IMR-90 (cell line): ENCODE measurements around the gene ACP1. TPM values are rescaled to one million over a fixed set of nuclear protein-coding genes. Genes with fewer than 3 reads are reported as not detected.

Experiments used
- ATAC-seq: fragments of 200-7000 bp; cut with Tn5 transposase; 2 replicates; pipeline ENCODE4 v1.9.1; 2020; ENCODE audit warnings: low read depth, mild to moderate bottlenecking, moderate library complexity
- BruUV-seq: library from RNA; stranded (reverse); fragments of 400-500 nt; replicated peaks from 2 replicates; lab custom pipeline; 2021; lab: Mats Ljungman, UMichigan
- CTCF ChIA-PET: fragments of 300-600 bp; formaldehyde crosslinking; extraction: SDS; loops from one replicate; lab custom pipeline; 2021; ENCODE audit warnings: antibody characterized with exemption; lab: Yijun Ruan, JAX
- POLR2A ChIA-PET: fragments of 300-600 bp; sonication (Branson Sonifier 250); formaldehyde crosslinking; loops from one replicate; lab custom pipeline; 2022; ENCODE audit warnings: antibody characterized with exemption; ENCODE audit not compliant: unreplicated experiment; lab: Charles Lee
- DNase-seq: peaks from one replicate; pipeline ENCODE4 v3.0.0; 2013
- H2AFZ ChIP-seq: replicated peaks from 2 replicates; pipeline ENCODE3; 2013; ENCODE audit warnings: low read length, mild to moderate bottlenecking; ENCODE audit not compliant: poor library complexity
- H2AK5ac ChIP-seq: 2 replicates; pipeline ENCODE4 v1.6.1; 2013; ENCODE audit warnings: low read depth, low read length, inconsistent platforms
- H2AK9ac ChIP-seq: replicated peaks from 2 replicates; pipeline ENCODE3; 2013; ENCODE audit warnings: mild to moderate bottlenecking, low read depth, low read length, moderate library complexity; ENCODE audit not compliant: poor library complexity
- H2BK120ac ChIP-seq: 2 replicates; pipeline ENCODE4 v1.6.1; 2013; ENCODE audit warnings: low read depth, low read length, inconsistent platforms
- H2BK15ac ChIP-seq: 3 replicates; pipeline ENCODE4 v1.6.1; 2013; ENCODE audit warnings: low read depth, low read length, inconsistent platforms
- H2BK20ac ChIP-seq: 2 replicates; pipeline ENCODE4 v1.6.1; 2013; ENCODE audit warnings: low read depth, mild to moderate bottlenecking, inconsistent platforms, low read length, moderate library complexity
- H2BK5ac ChIP-seq: 2 replicates; pipeline ENCODE4 v1.6.1; 2013; ENCODE audit warnings: mild to moderate bottlenecking, low read depth, low read length, inconsistent platforms; ENCODE audit not compliant: poor library complexity, severe bottlenecking
- H3K14ac ChIP-seq: replicated peaks from 2 replicates; pipeline ENCODE4 v1.6.1; 2013; ENCODE audit warnings: low read depth, low read length, inconsistent platforms
- H3K18ac ChIP-seq: 2 replicates; pipeline ENCODE4 v1.6.1; 2013; ENCODE audit warnings: low read depth, low read length, control low read depth
- H3K23ac ChIP-seq: 2 replicates; pipeline ENCODE4 v1.6.1; 2013; ENCODE audit warnings: low read depth, low read length, inconsistent platforms
- H3K27ac ChIP-seq: 2 replicates; pipeline ENCODE4 v1.5.1; 2013; ENCODE audit warnings: mild to moderate bottlenecking, control low read depth, low read length; ENCODE audit not compliant: insufficient read depth
- H3K27me3 ChIP-seq: 2 replicates; pipeline ENCODE4 v1.6.1; 2013; ENCODE audit warnings: low read length; ENCODE audit not compliant: control insufficient read depth, insufficient read depth
- H3K36me3 ChIP-seq: 2 replicates; pipeline ENCODE4 v1.6.1; 2013; ENCODE audit warnings: low read length, mixed read lengths; ENCODE audit not compliant: control insufficient read depth, insufficient read depth
- H3K4ac ChIP-seq: 2 replicates; pipeline ENCODE4 v1.6.1; 2013; ENCODE audit warnings: low read depth, low read length, inconsistent platforms
- H3K4me1 ChIP-seq: 2 replicates; pipeline ENCODE4 v1.6.1; 2013; ENCODE audit warnings: low read length, mixed read lengths; ENCODE audit not compliant: control insufficient read depth, insufficient read depth
- H3K4me2 ChIP-seq: 2 replicates; pipeline ENCODE4 v1.6.1; 2013; ENCODE audit warnings: low read depth, mild to moderate bottlenecking, control low read depth, low read length, moderate library complexity
- H3K4me3 ChIP-seq: 2 replicates; pipeline ENCODE4 v1.5.1; 2013; ENCODE audit warnings: low read depth, mild to moderate bottlenecking, control low read depth, low read length, moderate library complexity; ENCODE audit not compliant: insufficient read depth
- H3K56ac ChIP-seq: 2 replicates; pipeline ENCODE4 v1.6.1; 2013; ENCODE audit warnings: low read length, inconsistent platforms; ENCODE audit not compliant: insufficient read depth; ENCODE audit errors: extremely low read depth
- H3K79me1 ChIP-seq, 2 experiments: 2 replicates each; pipeline ENCODE4 v1.6.1; 2013; ENCODE audit warnings: low read length in 2 of 2, inconsistent platforms in 1 of 2, low read depth in 1 of 2
- H3K9ac ChIP-seq: 2 replicates; pipeline ENCODE4 v1.6.1; 2013; ENCODE audit warnings: low read depth, low read length, control low read depth
- H3K9me1 ChIP-seq: 2 replicates; pipeline ENCODE4 v1.6.1; 2013; ENCODE audit warnings: low read length, inconsistent platforms; ENCODE audit not compliant: insufficient read depth
- H3K9me3 ChIP-seq: 2 replicates; pipeline ENCODE4 v1.6.1; 2013; ENCODE audit warnings: low read length; ENCODE audit not compliant: control insufficient read depth, insufficient read depth
- H4K20me1 ChIP-seq: 2 replicates; pipeline ENCODE4 v1.6.1; 2013; ENCODE audit warnings: low read length, inconsistent platforms; ENCODE audit not compliant: insufficient read depth
- H4K5ac ChIP-seq: 2 replicates; pipeline ENCODE4 v1.6.1; 2013; ENCODE audit warnings: mild to moderate bottlenecking, low read depth, low read length, control low read depth
- H4K8ac ChIP-seq, 2 experiments: 2 replicates each; pipeline ENCODE4 v1.6.1; 2013; ENCODE audit warnings: low read depth in 2 of 2, low read length in 2 of 2, control low read depth in 1 of 2, inconsistent platforms in 1 of 2
- H4K91ac ChIP-seq: 2 replicates; pipeline ENCODE4 v1.6.1; 2013; ENCODE audit warnings: low read depth, low read length, inconsistent platforms; ENCODE audit not compliant: insufficient read depth
- CEBPB ChIP-seq: IDR thresholded peaks from 2 replicates; pipeline ENCODE4 v1.6.1; 2012; ENCODE audit warnings: low read depth, low read length, improper control_type of control experiment
- CHD1 ChIP-seq: IDR thresholded peaks from 2 replicates; pipeline ENCODE4 v1.6.1; 2012; ENCODE audit warnings: low read depth, low read length, improper control_type of control experiment
- CTCF ChIP-seq: conservative IDR thresholded peaks from 2 replicates; pipeline ENCODE4 v1.5.1; 2012; ENCODE audit warnings: mild to moderate bottlenecking, low read depth, low read length, improper control_type of control experiment
- FOS ChIP-seq: fragments of 150-350 bp; IDR thresholded peaks from 2 replicates; pipeline ENCODE4 v1.6.1; 2016; ENCODE audit warnings: low read depth, low read length
- MAZ ChIP-seq: IDR thresholded peaks from 2 replicates; pipeline ENCODE4 v1.6.1; 2012; ENCODE audit warnings: low read depth, mild to moderate bottlenecking, low read length, improper control_type of control experiment, moderate library complexity, borderline replicate concordance
- MXI1 ChIP-seq: IDR thresholded peaks from 2 replicates; pipeline ENCODE4 v1.6.1; 2012; ENCODE audit warnings: low read depth, mild to moderate bottlenecking, low read length, moderate library complexity, borderline replicate concordance
- NFE2L2 ChIP-seq: fragments of 150-350 bp; IDR thresholded peaks from 2 replicates; pipeline ENCODE4 v1.6.1; 2016; ENCODE audit warnings: low read depth, mild to moderate bottlenecking, low read length
- RAD21 ChIP-seq: IDR thresholded peaks from 2 replicates; pipeline ENCODE4 v1.6.1; 2012; ENCODE audit warnings: low read length, improper control_type of control experiment
- SMC3 ChIP-seq: fragments of 150-350 bp; IDR thresholded peaks from 2 replicates; pipeline ENCODE4 v1.6.1; 2016; ENCODE audit warnings: low read depth, mild to moderate bottlenecking, antibody characterized with exemption, low read length, moderate library complexity
- USF2 ChIP-seq: fragments of 150-350 bp; IDR thresholded peaks from 2 replicates; pipeline ENCODE4 v1.6.1; 2017; ENCODE audit warnings: mild to moderate bottlenecking, antibody characterized with exemption, low read length, low read depth
- WGBS, 2 experiments: methylation state at CpG; one replicate each; pipeline versions ENCODE4 v1.1.5 to v1.1.7; 2013; ENCODE audit warnings: missing lambda C conversion rate in 2 of 2; ENCODE audit not compliant: insufficient read length in 1 of 2; ENCODE audit errors: extremely low coverage in 2 of 2; 5-methylcytosine and 5-hydroxymethylcytosine counted together
- dilution Hi-C: fragments of 300-500 bp; cut with HindIII; formaldehyde crosslinking; loops from one replicate; pipeline ENCODE4 v1.14.3; 2018; ENCODE audit warnings: low sequenced_read_pairs; ENCODE audit not compliant: unreplicated experiment
- in situ Hi-C: fragments of 300-500 bp; cut with MboI; formaldehyde crosslinking; loops from 3 replicates; pipeline ENCODE4 v1.14.3; 2019; ENCODE audit warnings: low sequenced_read_pairs, inconsistent platforms, mixed read lengths
- intact Hi-C: fragments of 100-400 bp; cut with micrococcal nuclease; formaldehyde crosslinking; loops from 2 replicates; pipeline ENCODE4 v1.10.0; 2022
- polyA plus RNA-seq, 3 experiments: library from polyadenylated mRNA; depleted of rRNA; stranded (reverse); fragments of >200 nt; gene quantifications; 2 replicates each; pipeline ENCODE4 v1.2.3, GENCODE V29; 2012; ENCODE audit warnings: low replicate concordance in 1 of 3
- total RNA-seq: library from RNA; depleted of rRNA; stranded (reverse); fragments of >200 nt; gene quantifications from 2 replicates; pipeline ENCODE4 v1.2.3, GENCODE V29; 2012

ACP1 gene
- total and polyA plus RNA-seq, 2 of the 4 experiments (the other 2 are of a cell fraction), result 85.7 to 104 TPM

GRCh38 chr2:319059-319600, 54.4 kb downstream of the ACP1 start:
- Histone ChIP-seq H3K4ac (no peak overlapping the region), H4K20me1 (no peaks in the 10 kb centered on the region), H3K27ac (no peak overlapping the region), H3K4me1 (no peaks in the 10 kb centered on the region), H3K14ac (no peak overlapping the region), H3K4me2 (no peak overlapping the region), H4K8ac (no peak overlapping the region), H3K9me3 (peaks cover 41% of the 10 kb centered on the region), H3K56ac (no peak overlapping the region), H3K79me1 (no peaks in the 10 kb centered on the region), H3K27me3 (no peaks in the 10 kb centered on the region), H2AFZ (no peak overlapping the region), H3K23ac (no peak overlapping the region), H3K36me3 (no peaks in the 10 kb centered on the region), H2BK15ac (no peak overlapping the region), H2BK5ac (no peak overlapping the region), H2BK120ac (no peak overlapping the region), H2AK9ac (no peak overlapping the region), H3K18ac (no peak overlapping the region), H3K9ac (no peak overlapping the region), H3K4me3 (no peak overlapping the region), H2AK5ac (no peak overlapping the region), H3K9me1 (no peaks in the 10 kb centered on the region), H4K91ac (no peak overlapping the region), H4K5ac (no peak overlapping the region), H2BK20ac (no peak overlapping the region)
- CTCF ChIA-PET, result no interaction called here
- ATAC-seq, result no peak
- dilution Hi-C loops, result no loop called here
- POLR2A ChIA-PET, result no interaction called here
- WGBS, 2 experiments, result 100% methylated on average over 1 of the region's 34 CpGs; no CpG with 5 or more reads in 1 of the 2 experiments
- no peak for DNase-seq
- TF ChIP-seq CEBPB, result no peak
- TF ChIP-seq CHD1, result no peak
- no peak for TF ChIP-seq RAD21
- TF ChIP-seq USF2, result no peak
- no peak for TF ChIP-seq SMC3
- no peak for TF ChIP-seq CTCF
- TF ChIP-seq MAZ, result no peak
- TF ChIP-seq FOS, result no peak
- TF ChIP-seq NFE2L2, result no peak
- TF ChIP-seq MXI1, result no peak
- no TSS peak for BruUV-seq
- in situ Hi-C loops, result no loop called here
- intact Hi-C loops, result no loop called here
